ENCODE data around the gene ACTL7B. TPM values are rescaled to one million over a fixed set of nuclear protein-coding genes. Genes with fewer than 3 reads are reported as not detected.

The ACTL7B gene
- total and polyA plus RNA-seq, 10 donors: 0.11 TPM; not detected in 9

DNA sequence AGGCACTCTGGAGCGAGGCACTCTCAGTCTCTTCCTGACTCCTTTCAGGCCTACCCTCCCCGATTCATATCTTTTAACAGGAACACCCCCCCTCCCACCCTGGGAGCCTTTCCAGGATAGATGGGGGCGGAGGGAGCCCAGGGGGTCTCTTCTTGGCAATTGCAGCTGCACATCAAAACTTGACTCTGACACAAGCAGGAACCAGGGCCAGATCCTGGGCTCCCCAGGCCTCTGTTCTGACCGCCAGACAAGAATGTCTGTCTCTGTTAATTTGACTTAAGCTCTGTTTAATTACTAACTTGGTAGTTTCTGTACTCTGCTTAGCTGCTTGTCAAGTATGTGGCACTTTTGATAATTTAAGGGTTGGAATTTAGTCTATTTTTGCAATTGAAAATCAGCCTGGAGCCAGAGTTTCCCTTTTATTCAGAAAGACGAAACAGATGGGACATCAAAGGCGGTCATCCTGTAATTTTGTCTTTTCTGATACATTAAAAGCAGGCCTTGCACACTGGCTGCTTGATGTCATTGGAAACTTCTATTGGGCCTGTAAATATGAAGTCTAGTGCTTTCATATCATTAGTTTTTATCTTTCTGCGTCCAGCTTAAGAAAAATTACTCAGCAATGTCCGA, 43.3 kb downstream of the ACTL7B start:
- Histone ChIP-seq H3K9me3 (no peaks in the 10 kb centered on the region), H3K27ac (peak overlapping the region in 3 of 8 donors; percentile 3 to 38 (median 8)), H3K27me3 (replicated peaks in 1 of 7) (peaks cover 0 to 3% (median 0%) of the 10 kb centered on the region in 7 donors), H3K36me3 (no peaks in the 10 kb centered on the region), H3K4me3 (no peak overlapping the region), H3K4me1 (peaks cover 3 to 14% (median 6%) of the 10 kb centered on the region in 6 donors)
- TF ChIP-seq POLR2A (IDR thresholded peaks at IDR 0.05) (no peak), POLR2AphosphoS5 (IDR thresholded peaks at IDR 0.05) (no peak), CTCF (IDR thresholded peaks at IDR 0.05 in 8 of 11, conservative IDR thresholded peaks at IDR 0.05 in 3 of 11) (no peak)
- intact Hi-C loops (cut with DNase I; ENCODE audit: low total_unique reads): no loop called here
- whole genome bisulfite sequencing, 5 donors: 73 to 84% (median 82%) methylated on average over 8 of the region's 8 CpGs
- DNase-seq: no peak

- Histone ChIP-seq H3K9me3 (no peaks in the 10 kb centered on the region), H3K27me3 (replicated peaks in 1 of 7) (peaks cover 0 to 3% (median 0%) of the 10 kb centered on the region in 7 donors), H3K4me3 (no peak overlapping the region), H3K36me3 (no peaks in the 10 kb centered on the region), H3K27ac (peak overlapping the region in 3 of 8 donors; percentile 3 to 8 (median 7)), H3K4me1 (peaks cover 3 to 14% (median 6%) of the 10 kb centered on the region in 6 donors)
- intact Hi-C loops (cut with DNase I; ENCODE audit: low total_unique reads): no loop called here
- no peak for TF ChIP-seq POLR2A (IDR thresholded peaks at IDR 0.05)
- no peak for DNase-seq
- 75 to 91% (median 83%) methylated on average over 1 of the region's 1 CpG for WGBS, 5 donors
Measured at GRCh38 chr9:108811944-108812343, 43.8 kb downstream of the ACTL7B start.

- Histone ChIP-seq H3K27ac (no peak overlapping the region), H3K9me3 (no peaks in the 10 kb centered on the region), H3K36me3 (no peaks in the 10 kb centered on the region), H3K27me3 (replicated peaks in 1 of 7) (no peaks in the 10 kb centered on the region), H3K4me3 (no peak overlapping the region), H3K4me1 (no peaks in the 10 kb centered on the region)
- 71 to 85% (median 76%) methylated on average over 3 of the region's 3 CpGs for whole genome bisulfite sequencing, 5 donors
- intact Hi-C loops (cut with DNase I; ENCODE audit: low total_unique reads): no loop called here
- TF ChIP-seq CTCF (IDR thresholded peaks at IDR 0.05 in 8 of 11, conservative IDR thresholded peaks at IDR 0.05 in 3 of 11) (no peak), POLR2A (IDR thresholded peaks at IDR 0.05) (no peak), POLR2AphosphoS5 (IDR thresholded peaks at IDR 0.05) (no peak)
- DNase-seq: no peak
Measured at GRCh38 chr9:108809269-108809668, 46.5 kb downstream of the ACTL7B start.

Small RNA genes lying within 50 kb of the gene (small RNA-seq; reads per million reads assigned to genes)
- 0 reads per million in 4 donors for gene AL359692.1

Other genes starting within 250 kb of the ACTL7B start
- not detected for gene ACTL7A, start 6.3 kb upstream of the ACTL7B start, total RNA-seq
- not detected for gene ACTL7A, start 6.3 kb upstream of the ACTL7B start, polyA plus RNA-seq
- gene ELP1, start 78.1 kb upstream of the ACTL7B start, total RNA-seq: 10 to 100 TPM; 13.6 to 30.5 (median 19.1) TPM
- 10 to 100 TPM in 2 of 3 donors, 1 to 10 TPM in 1; 9.9 to 14.5 (median 13.6) TPM for gene ELP1, start 78.1 kb upstream of the ACTL7B start, polyA plus RNA-seq
- gene ABITRAM, start 78.4 kb upstream of the ACTL7B start, total RNA-seq: 10 to 100 TPM in 3 of 7 donors, 1 to 10 TPM in 4; 7.5 to 11.0 (median 9.7) TPM
- gene ABITRAM, start 78.4 kb upstream of the ACTL7B start, polyA plus RNA-seq: 1 to 10 TPM; 7.5 to 8.6 (median 8.2) TPM
- 10 to 100 TPM; 26.2 to 43.2 (median 37.3) TPM for gene CTNNAL1, start 157.5 kb upstream of the ACTL7B start, total RNA-seq
- gene CTNNAL1, start 157.5 kb upstream of the ACTL7B start, polyA plus RNA-seq: 10 to 100 TPM; 14.6 to 41.6 (median 21.0) TPM